HG02759 (cell line): ENCODE data around the gene PRUNE2.

Experiments
- ATAC-seq: cut with Tn5 transposase; IDR thresholded peaks from one replicate; pipeline ENCODE4 v1.9.1; 2021; ENCODE audit warnings: mild to moderate bottlenecking, moderate library complexity; ENCODE audit not compliant: unreplicated experiment

The PRUNE2 gene

DNA sequence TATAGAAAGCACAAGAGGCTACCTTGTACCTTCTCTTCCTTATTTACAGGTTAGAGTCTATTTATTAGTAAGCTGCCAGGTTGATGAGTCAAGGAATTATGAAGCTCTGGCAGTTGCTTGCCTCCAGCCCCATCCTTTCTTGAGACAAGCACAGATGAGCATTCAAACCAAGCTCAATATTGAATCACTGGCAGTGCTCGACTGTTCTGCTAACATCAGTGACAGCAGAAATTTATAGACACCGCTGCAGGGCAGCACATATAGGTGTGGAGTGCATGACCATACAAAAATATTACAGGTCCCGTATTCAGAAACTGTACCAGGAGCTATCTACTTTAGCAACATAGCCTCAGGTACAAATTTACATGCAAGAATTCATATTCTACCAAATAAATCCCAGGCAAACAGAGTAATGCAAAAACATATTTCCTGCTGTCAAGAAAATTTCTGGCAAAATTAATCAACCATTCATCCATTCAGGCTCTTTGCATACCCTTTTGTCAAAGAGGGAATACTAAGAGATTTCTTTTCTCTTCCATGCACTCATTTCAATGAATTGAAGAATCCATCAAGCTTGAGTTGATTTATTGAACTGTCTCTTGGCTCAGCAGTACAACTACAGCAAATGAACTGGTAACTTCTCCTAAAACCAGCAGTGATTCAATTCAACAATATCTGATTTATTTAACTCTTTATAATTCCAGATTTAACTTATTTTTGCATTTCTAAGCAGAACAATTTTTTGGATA is 168.6 kb downstream of the PRUNE2 start:
- ATAC-seq, result no peak

DNA sequence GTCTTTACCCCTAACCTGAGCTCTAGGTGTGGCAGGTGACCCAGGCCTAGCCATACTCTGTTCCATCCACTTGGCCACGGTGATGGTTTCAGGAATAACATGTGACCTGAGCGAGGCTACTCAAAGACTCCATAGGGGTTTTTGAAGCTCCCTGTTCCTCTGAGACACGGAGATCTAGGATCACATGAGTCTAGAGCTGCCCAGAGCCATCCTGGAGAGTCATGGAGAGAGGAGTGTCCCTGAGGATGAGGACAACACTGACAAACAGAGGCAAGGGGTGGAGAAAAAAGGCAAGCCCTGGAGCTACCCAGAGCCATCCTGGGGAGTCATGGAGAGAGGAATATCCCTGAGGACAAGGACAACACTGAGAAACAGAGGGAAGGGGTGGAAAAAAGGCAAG is 171.2 kb downstream of the PRUNE2 start:
- no peak for ATAC-seq

DNA sequence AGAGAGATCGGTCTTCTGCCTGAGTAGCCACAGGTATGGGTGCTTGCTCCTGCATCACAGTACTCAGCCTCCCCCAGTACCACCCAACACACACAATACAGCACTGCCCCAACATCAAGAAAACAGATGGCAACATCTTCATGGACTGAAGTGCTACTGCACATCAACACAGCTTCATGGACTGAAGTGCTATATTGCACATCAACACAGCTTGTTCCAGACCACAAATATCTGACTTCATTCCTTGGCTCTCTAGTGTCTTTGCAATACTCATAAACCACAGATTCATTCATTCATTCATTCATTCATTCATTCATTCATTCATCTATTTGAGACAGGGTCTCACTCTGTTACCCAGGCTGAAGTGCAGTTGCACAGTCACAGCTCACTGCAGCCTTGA is 172.8 kb downstream of the PRUNE2 start:
- no peak for ATAC-seq

DNA sequence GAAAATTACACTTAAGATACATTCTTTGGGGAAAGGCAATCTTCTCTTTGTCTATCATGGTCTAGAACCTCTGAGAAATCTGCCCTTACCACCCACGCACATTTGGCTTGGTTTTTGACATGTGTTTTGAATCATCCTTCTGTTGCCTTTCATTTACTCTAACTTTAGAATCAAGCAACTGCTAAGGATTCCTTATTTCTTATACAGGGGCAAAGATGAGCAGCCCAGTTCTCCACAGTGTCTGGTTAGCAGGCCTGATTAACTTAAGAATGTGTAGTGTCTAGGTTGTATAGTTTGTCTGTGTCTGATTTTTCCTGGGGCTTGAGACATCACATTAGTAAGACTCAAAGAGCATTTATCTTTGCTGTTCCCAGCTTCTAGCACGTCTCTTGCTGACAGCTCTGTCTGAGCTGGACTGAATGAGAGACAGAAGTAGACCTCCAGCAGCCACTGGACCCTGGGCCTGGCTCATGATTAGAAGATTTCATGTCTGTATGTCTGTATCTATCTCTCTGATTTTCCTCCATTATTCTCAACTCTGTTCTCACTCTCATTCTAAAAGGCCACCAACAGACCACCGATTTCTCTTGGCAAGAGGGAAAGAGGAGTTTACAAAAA is 173.5 kb downstream of the PRUNE2 start:
- ATAC-seq, result no peak

DNA sequence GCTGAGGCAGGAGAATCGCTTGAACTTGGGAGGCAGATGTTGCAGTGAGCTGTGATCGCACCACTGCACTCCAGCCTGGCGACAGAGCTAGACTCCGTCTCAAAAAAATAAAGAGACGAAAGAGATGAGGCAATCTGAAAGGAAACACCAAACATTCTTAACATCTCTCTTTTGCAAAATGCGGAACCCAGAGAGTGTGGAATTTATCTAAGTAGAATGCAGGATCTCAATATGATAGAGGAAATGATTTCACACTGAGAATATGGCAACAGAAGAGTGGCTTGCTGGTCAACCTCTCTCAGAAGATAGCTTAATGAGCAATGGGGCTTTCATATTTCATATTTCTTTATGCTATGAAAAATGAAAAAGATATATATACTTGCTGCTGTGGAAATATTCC is 175.1 kb downstream of the PRUNE2 start:
- no peak for ATAC-seq

DNA sequence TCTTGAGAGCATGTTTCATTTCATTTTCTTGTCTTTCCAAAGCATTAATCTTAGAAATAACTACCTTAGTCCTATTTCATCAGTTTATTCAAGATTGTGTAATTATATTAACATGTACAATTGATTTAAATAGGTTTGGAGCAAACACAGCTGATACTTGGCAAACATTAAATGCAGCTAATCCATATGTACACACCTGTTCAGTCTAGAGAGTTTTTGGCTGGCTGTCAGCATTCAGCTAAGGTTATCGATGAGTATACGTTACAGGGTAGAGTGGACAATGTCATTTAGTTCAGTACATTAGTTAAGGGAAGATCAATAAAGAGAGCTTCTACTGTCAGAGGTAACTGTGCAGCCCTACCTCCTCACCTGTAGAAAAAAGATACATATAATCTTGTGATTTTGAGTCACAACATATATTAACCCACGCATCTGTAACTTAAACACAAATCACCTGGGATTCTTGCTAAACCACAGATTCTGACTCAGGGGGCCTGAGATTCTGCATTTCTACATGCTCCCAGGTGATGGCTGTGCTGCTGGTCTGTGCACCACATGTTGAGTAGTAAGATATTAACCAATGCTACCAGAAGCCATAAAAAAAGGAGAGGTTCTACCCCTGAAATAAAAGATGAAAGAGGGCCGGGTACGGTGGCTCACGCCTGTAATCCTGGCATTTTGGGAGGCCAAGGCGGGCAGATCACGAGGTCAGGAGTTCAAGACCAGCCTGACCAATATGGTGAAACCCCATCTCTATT is 175.8 kb downstream of the PRUNE2 start:
- no peak for ATAC-seq

DNA sequence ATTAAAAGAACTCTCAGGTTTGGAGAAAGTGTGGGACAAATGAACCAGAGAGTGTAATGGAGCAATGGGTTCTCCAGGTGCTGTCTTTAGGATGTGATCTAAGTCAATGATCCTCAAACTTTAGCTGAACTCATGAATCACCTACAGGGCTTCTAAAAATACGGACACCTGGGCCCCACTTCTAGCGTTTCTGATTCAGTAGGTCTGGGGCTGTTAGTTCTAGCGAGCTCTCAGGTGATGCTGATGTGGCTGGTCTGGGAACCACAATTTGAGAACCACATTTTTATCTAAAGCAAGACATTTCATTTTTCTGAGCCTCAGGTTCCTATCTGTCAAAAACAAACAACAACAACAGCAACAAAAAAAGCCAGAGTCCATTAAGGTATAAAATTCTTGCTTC is 176.8 kb downstream of the PRUNE2 start:
- ATAC-seq, result no peak

DNA sequence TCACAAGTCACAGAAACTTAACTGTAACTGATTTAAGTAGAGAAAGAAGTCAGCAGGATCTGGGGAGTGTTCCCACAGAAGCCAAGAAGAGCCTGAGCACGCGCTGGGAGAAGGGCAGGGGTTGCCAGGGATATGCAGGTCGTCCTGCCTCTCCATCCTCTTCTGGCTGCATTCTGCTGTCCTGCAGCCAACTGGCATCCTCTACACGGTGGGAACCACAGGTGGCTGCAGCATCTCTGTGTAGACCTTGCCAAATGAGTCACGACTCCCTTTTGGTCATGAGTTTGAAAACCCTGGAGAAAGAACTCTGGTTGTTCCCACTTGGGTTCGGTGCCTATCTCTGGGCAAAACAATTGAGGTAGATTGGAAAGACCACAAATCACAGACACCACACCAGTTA is 180.0 kb downstream of the PRUNE2 start:
- no peak for ATAC-seq

DNA sequence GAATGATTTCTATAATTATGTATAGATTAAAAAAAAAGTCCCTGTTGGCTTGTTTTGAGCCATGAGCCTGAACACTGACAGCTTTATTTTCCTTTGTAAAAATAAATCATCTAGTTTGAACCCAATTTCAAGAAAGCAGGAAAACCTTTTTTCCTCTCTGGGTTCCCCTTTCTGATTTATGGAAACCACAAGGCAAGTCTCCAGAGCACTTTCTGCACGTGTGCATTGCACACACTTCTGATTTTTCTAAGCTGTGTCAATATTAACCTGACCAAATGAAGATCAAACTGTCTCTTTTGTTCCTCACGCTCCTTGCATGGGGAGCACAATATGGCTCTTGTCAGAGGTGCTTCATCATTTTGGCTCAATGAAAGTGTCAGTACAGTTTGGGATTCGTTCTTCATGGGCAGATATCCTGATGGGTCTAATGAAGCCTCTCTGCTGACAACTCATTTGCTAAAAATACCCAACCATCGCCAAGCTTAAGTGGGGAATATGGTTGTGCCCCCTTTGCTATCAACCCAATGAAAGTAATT is 180.8 kb downstream of the PRUNE2 start:
- ATAC-seq, result no peak

DNA sequence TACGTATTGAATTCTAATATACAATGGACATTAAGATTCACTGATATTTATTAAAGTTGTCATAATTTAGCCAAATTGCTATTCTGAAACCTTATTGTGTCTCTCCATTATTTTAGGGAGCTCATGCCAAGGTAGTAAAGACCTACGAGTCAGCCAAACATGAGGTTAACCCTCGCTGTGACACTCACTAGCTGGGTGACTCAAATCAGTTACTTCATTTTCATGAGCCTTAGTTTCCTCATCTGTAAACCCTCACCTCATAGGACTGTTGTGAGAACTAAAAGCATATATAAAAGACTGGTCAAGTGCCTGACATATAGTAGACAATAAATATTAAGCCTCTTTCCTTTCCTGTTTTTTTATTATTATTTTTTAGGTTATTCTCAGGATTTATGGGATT is 185.7 kb downstream of the PRUNE2 start:
- ATAC-seq, result no peak

DNA sequence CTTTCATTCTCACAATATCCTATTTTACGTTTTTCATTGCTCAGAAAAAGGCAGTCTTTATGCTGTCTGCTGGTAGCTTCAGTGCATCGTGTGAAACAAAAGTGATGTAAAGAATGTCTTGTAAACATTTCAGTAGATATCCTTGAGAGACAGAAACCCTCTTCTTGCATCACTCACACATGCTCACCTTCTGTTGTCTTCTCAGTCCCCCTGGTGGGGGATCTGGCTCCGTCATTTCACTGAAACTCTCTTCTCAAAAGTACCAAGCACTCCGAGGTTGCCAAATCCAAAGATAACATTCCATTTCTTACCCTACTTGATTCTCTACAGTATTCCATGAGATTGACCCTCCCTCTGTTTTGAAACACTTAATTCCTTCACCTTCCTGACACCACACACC is 187.7 kb downstream of the PRUNE2 start:
- no peak for ATAC-seq

DNA sequence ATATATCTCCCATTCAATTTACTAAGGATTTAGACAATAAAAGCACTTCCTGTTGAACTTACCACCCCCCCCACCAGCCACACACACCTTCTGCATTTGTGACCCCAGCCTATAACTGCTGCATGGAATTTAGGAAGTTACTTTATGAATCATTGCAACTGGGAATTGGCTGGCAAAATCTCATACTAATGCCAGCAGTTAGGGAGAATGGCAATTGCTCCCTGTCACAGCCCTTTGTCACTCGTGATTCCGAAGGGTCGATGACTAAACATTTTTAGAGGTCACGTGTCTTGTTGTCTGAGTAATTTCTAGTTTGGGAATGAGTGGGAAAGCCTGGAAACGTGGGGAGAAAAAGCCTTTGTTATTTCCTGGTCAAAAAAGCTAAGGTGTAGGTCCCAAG is 188.3 kb downstream of the PRUNE2 start:
- no peak for ATAC-seq

DNA sequence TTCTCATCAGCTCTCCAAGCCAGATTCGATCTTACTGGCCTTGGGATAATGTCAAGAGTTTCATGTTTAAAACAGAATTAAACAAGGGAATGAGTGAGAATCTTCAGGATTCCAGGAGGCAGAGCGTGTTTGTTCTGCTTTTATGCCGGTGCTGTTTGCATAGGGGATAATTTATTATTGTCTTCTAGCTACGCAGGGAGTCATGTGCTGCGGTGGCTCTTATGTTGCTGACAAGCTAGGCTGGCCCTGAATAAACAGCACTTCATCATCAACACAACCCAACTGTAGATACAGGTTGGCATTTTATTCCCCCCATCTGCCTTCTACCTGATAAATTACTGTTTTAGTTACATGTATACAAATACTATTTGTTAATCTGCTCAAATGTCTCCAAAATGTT is 188.7 kb downstream of the PRUNE2 start:
- no peak for ATAC-seq

DNA sequence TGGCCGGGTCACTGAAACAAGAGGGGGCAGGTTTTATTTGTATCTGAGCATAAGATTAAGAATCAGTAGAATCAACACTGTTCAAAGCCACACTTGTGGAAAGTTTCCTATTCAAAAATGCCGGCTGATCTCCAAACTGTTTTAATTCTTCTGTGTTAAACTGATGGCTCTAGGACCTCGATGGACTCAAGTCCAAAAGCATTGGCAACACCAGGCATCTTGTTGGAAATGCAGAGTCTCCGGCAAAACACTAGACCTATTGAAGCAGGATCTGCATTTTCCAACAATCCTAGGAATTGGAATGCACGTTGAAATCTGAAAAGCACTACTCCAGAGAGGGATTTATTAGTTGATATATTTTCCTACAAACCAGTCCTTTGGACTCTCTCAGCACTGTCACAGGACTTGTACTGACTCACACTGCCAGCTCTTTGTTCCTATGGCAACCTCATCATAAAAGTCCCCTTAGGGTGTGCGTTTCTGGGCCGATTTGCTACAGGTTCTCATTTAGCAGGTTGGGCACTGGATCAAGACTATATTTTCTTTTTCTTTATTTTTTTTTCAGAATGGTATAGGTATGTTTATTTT is 189.7 kb downstream of the PRUNE2 start:
- ATAC-seq, result no peak

DNA sequence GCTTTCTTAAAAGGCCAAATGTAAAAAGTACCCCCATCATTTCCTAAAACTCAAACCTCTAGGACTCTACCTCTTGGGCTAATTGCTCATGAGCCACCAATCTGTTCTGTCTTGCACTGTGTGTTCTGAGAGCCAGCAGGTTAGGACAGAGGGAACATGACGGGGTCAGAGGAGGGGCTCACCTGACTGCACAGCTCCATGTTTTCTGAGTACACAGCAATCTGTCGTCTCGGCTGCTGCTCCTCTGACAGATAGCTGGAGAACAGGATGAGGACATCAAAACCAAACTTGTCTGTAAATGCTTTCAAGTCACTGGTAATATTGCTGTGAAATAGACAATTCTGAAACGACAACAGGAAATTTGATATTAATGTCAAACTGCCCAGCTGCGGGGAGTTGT is 192.5 kb downstream of the PRUNE2 start:
- no peak for ATAC-seq

DNA sequence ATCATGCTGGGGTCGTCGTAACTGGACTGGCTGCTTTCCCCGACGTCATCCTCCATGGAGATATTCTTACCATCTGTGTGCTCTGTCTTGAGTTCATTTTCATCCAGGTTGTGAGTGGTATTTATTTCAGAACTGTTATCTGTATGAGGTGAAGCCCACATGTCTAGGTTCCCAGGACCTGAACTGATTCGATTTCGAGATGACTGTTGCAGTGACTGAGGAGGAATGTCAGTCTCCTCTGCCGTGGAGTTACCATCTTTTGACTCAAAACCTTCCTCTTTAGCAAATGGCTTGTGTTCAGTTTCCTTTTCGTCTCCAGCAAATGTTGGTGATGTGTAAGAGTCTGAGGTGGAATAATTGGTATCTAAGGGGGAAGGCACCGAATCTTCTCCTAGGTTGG is 196.9 kb downstream of the PRUNE2 start:
- ATAC-seq, result no peak

DNA sequence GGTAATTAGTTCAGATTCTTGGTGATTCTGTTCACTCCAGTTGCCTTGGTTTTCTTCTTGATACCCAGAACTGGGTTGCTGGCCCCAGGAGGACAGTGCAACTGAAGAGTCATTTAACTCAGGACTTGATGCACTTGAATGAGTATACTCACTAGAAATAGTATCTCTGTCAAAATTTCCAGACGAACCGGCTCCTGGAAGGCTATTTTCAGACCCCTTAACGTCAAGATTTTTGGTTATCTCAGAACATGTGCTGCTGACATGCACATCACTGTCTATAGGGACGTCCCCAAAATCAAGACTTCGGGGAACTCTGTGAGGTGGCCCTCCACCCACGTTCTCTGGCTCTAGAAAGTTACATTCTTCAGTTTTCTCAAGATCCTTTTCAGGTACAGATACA is 198.4 kb downstream of the PRUNE2 start:
- peak; percentile 41 for ATAC-seq

DNA sequence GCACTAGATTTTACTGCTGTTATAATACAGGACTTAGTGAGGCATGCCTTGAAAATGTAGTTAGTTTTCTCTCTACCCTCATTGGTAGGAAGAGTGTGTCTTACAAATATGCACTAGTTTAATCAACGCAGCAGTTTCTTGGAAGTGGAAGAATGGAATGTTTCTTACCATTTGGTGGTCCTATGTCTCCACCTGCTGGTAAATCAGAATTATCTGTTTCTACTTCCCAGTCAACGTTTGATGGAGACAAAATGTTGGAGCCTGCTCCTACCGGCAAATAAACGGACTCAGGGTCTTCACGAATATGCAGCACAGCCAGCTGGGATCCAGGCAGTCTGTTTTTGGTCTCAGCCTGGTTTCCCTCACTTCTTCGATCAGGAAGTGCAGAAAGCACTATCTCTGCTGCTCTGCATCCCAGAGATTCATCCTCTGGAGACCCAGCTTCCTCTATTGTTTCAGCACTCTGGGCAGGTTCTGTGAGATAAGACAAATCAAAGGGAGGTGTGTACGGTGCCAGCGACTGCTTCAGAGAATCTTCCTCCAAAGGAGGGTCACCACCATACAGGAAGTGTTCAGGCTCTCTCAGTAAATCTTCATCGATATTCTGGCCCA is 201.2 kb downstream of the PRUNE2 start:
- ATAC-seq, result no peak

DNA sequence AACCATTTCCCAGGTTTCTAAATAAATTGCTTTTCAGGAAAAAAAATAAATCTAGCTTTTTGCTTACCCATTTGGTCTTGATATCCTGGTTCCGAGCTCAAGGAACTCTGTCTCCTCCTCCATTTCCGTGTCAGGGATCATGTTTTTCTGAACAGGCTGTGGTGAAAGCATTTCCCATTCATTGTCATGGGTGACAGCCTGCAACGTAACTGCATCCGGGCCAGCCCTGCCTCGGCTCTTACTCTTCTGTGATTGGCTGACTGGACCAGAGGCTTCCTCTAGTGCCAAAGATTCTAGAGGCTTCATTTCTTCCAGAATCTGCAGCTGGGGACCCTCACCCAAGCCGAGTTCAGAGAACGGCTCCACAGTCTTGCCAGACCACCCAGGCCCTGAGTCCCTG is 202.6 kb downstream of the PRUNE2 start:
- no peak for ATAC-seq

DNA sequence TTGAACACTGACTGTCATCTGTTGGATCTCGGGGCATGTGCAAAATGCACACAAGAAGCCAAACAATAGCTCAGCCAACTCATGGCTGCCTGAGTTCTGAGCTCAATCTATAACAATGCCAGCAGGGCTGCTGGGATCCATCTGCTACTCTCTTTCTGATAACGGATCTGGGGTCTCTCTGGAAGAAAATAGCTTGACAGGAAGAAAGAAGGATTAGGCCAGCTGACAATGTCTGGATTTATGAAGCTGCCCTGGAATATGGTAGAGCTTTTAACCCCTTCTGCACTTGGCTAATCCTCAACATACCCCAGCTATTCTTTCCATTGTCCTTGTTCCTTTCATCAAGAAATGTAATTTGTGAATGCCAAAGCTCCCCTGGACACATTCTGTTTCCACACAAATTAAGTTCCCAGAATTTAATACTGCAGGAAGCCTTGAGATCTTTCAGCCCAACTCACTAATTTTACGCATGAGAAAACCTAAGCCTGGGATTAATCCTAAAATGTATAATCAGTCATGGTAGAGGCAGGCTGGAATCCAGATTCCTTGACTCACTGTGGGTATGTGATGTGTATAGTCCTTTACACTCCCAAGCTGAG is 204.4 kb downstream of the PRUNE2 start:
- ATAC-seq, result no peak

DNA sequence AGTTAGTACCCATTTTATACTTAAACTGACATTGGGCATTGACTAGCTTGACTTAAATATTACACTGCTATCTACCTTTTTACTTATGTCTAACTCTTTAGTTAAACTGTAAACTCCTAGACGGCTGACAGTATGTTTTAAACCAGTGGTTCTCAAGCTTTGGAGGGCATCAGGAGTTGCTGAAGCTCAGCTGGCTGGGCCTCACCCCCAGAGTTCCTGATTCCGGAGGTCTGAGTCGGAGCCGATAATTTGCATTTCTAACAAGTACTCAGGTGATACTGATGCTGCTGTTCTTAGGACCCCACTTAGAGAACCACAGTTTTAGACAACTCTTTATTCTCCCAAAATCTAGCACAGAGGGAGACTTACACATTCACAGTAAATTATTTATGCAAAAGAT is 205.0 kb downstream of the PRUNE2 start:
- no peak for ATAC-seq
